GM12891 (cell line): Measurements from ENCODE around the gene BCAP31.
"Not testable (repeated sequence)": the region's sequence is repeated elsewhere in the genome, so short reads cannot be mapped to it uniquely, and the experiment has no call there.

Experiments used
- POLR2A ChIP-seq: IDR thresholded peaks from 2 replicates; pipeline ENCODE4 v1.6.1; 2011; ENCODE audit warnings: low read depth, low read length, control low read depth
- POLR2AphosphoS5 ChIP-seq: IDR thresholded peaks from 2 replicates; pipeline ENCODE4 v1.6.1; 2011; ENCODE audit warnings: low read depth, low read length, control low read depth
- TAF1 ChIP-seq: IDR thresholded peaks from 2 replicates; pipeline ENCODE4 v1.6.1; 2011; ENCODE audit warnings: low read depth, low read length, control low read depth

DNA sequence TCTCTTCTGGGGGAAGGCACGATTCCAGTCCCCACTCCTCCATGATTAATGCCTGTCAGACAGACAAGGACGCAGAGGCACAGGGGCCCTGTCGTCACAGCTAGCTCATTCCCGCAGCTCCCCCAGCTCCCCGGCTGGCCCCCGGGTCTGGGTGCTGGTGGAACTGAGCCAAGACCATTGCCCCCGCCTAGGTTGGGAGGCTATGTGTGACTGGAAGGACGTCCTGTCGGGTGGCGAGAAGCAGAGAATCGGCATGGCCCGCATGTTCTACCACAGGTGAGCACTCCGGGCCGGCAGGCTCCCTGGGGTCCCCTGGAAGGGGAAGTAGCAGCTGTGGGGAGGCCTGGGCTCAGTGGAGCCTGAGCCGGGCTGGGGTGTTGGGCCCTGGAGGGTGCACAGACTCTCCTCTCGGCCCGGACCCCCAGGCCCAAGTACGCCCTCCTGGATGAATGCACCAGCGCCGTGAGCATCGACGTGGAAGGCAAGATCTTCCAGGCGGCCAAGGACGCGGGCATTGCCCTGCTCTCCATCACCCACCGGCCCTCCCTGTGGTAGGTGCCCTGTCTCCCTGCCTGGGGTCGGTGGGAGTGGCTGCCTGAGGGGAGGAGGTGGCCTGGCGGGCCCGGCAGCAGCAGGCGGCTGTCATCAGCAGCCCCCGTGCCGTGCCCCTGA is 18.7 kb upstream of the BCAP31 start:
- TF ChIP-seq POLR2A, POLR2AphosphoS5, TAF1: not testable (repeated sequence)
